Activated CD4-positive, alpha-beta memory T cell treated with anti-CD3 and anti-CD28 coated beads for 36 hours (primary cell): ENCODE data around the gene SPNS2. TPM values are rescaled to one million over a fixed set of nuclear protein-coding genes. Genes with fewer than 3 reads are reported as not detected.

Source experiments
- CTCF ChIA-PET: fragments of 350-600 bp; sonication (Branson Sonifier 250); formaldehyde crosslinking; loops from one replicate; lab custom pipeline; 2021; ENCODE audit warnings: antibody characterized with exemption, inconsistent platforms; lab: Charles Lee
- POLR2A ChIA-PET: fragments of 350-600 bp; sonication (Branson Sonifier 250); formaldehyde crosslinking; loops from one replicate; lab custom pipeline; 2021; ENCODE audit warnings: antibody characterized with exemption; lab: Charles Lee
- DNase-seq: peaks from one replicate; pipeline ENCODE4 v3.0.0-alpha.2; 2020
- H3K27ac Mint-ChIP-seq: one replicate; pipeline ENCODE4 v1.8.0; 2021; ENCODE audit warnings: mixed read lengths
- H3K27me3 Mint-ChIP-seq: one replicate; pipeline ENCODE4 v1.8.0; 2021; ENCODE audit warnings: mixed read lengths
- H3K36me3 Mint-ChIP-seq: one replicate; pipeline ENCODE4 v1.8.0; 2021; ENCODE audit warnings: mixed read lengths
- H3K4me1 Mint-ChIP-seq: one replicate; pipeline ENCODE4 v1.8.0; 2021; ENCODE audit warnings: low read depth, mixed read lengths
- H3K4me3 Mint-ChIP-seq: one replicate; pipeline ENCODE4 v1.8.0; 2021; ENCODE audit warnings: mild to moderate bottlenecking, mixed read lengths
- H3K9me3 Mint-ChIP-seq: one replicate; pipeline ENCODE4 v1.8.0; 2021; ENCODE audit warnings: mixed read lengths
- intact Hi-C: fragments of 100-400 bp; cut with micrococcal nuclease; formaldehyde crosslinking; loops from one replicate; pipeline ENCODE4 v1.15.1; 2023
- total RNA-seq, 2 experiments: library from RNA; stranded (reverse); gene quantifications; one replicate each; pipeline ENCODE4 v1.2.3, GENCODE V29; 2021

The SPNS2 gene
- total RNA-seq, 2 experiments from 2014 or later: 0.15 to 0.24 TPM

DNA sequence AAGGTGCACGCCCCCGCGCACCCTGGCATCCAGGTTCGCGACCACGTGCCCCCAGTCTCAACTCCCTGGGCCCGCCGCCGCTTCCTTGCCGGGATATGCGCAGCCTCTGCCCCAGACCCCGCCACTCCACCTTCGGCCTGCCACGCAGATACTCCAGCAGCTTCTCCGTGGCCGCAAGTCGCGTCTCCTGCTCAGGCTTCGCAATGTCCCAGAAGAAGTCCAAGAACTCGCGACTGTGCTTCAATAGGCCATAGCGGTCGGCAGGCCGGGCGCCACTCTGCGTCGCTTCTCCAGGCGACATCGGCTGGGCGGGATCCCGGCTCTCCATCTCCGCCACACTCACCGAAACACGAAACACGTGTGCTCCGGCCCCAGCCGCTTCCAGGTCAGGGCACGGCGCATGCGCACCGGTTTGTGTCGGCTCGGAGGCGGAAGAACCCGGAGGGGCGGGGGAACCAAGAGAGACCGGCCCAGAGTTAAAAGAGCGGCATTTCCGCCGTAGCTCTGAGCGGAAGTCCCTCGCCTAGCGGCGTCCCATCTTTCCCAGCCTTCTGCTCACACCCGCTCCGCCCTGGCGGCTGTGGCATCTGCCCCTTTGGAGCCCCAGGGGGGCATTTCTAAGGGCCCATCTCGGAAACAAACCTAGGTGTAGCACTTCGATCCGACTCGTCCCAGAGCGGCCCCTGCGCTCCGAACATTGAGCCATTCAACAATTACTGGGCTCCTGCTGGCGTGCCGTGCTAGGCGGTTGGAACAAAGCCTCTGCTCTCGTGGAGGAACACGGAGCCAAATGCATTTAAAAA, 56.5 kb downstream of the SPNS2 start, which contains the start of gene MYBBP1A:
TSS of gene MYBBP1A (minus strand) at position 388 of the 803 bp plus-strand sequence. CDS start at position 328, 60 bp downstream.
- Mint-ChIP-seq H3K9me3 (no peaks in the 10 kb centered on the region), H3K36me3 (peaks cover 31% of the 10 kb centered on the region), H3K27ac (peak within 1 kb of the TSS; percentile 93), H3K27me3 (no peaks in the 10 kb centered on the region), H3K4me1 (peaks cover 26% of the 10 kb centered on the region), H3K4me3 (peak within 1 kb of the TSS; percentile 95)
- ChIA-PET POLR2A (interaction anchor here (1.3 to 1.8 kb wide), 3 partner anchors 8 to 189 kb away, joined by 4 to 7 read pairs (median 4); partner anchors contain the start of gene UBE2G1), CTCF (interaction anchor here (0.6 to 7.2 kb wide), 5 partner anchors 8 to 137 kb away, joined by 3 to 54 read pairs (median 4); no protein-coding TSS in a partner anchor)
- DNase-seq: peak; percentile 98
- intact Hi-C loops: loop anchor here (1.0 kb wide), 1 partner anchor 8 kb away; no protein-coding TSS in a partner anchor

GRCh38 chr17:4555873-4556759, 57.4 kb downstream of the SPNS2 start:
- Mint-ChIP-seq H3K36me3 (peaks cover 23% of the 10 kb centered on the region), H3K4me3 (peak overlapping the region; percentile 95)
- CTCF ChIA-PET: interaction anchor here (0.6 to 7.2 kb wide), 5 partner anchors 7 to 233 kb away, joined by 3 to 54 read pairs (median 3); partner anchors contain the start of gene GLTPD2

DNA sequence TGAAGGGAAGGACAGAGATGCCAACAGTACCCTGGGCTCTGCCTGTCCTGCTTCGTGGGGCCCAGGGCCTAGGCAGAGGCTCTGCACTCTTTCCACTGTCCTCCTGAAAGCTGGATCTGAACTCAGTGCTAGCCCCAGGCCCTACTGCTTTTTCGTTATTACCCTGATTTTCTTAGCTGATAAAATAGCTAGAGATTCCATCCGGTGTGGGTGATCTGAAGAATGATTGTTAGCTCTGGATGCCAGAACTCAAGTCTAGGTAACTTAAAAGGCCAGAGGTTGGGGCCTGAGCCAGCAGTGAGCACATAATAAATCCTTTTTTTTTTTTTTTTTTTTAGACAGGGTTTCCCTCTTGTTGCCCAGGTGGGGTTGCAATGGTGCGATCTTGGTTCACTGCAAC, 58.3 kb downstream of the SPNS2 start:
- Mint-ChIP-seq H3K4me3 (no peak overlapping the region), H3K27me3 (no peaks in the 10 kb centered on the region), H3K4me1 (peaks cover 34% of the 10 kb centered on the region), H3K36me3 (peaks cover 15% of the 10 kb centered on the region), H3K9me3 (no peaks in the 10 kb centered on the region), H3K27ac (no peak overlapping the region)
- ChIA-PET CTCF (interaction anchor here (0.7 to 7.2 kb wide), 3 partner anchors 9 to 232 kb away, joined by 3 to 54 read pairs (median 4); partner anchors contain the start of gene GLTPD2), POLR2A (no interaction called here)
- intact Hi-C loops: no loop called here
- no peak for DNase-seq

More at GRCh38 chr17:4555873-4556759, 57.4 kb downstream of the SPNS2 start:
- intact Hi-C loops: loop anchor here (1.0 kb wide), 1 partner anchor 7 kb away; no protein-coding TSS in a partner anchor
- Mint-ChIP-seq H3K27me3 (no peaks in the 10 kb centered on the region), H3K9me3 (no peaks in the 10 kb centered on the region), H3K27ac (peak overlapping the region; percentile 93), H3K4me1 (peaks cover 27% of the 10 kb centered on the region)
- POLR2A ChIA-PET: interaction anchor here (1.3 to 1.4 kb wide), 2 partner anchors 7 to 18 kb away, joined by 4 to 7 read pairs; no protein-coding TSS in a partner anchor
- no peak for DNase-seq

DNA sequence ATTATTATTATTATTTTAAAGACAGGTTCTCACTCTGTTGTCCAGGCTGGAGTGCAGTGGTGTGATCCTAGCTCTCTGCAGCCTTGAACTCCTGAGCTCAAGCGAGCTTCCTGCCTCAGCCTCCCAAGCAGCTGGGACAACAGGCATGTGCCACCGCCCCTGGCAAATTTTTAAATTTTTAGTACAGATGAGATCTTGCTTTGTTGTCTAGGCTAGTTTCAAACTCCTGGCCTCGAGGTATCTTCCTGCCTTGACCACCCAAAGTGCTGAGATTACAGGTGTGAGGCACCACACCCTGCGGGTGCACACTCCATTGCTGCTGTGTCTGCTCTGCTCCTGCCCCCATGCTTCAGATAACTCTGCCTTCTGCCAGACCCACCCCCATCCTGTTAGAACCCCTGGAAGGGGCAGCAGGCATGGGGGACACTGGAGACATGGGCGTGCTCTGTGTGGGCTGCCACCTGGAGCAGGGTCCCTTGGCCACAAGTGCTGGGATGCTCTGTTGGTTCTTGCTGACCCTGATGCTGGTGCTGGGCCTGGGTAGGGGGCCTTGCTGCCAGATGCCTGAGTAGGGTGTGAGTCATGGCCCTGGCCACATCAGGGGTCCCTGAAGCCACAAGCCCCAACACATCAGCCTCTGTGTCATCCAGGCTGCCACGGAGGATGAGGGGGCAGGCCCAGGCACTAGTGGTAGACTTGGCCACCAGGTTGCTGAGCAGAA, 59.1 kb downstream of the SPNS2 start:
- ChIA-PET POLR2A (no interaction called here), CTCF (interaction anchor here (0.7 to 7.2 kb wide), 2 partner anchors 9 to 69 kb away, joined by 4 to 54 read pairs; no protein-coding TSS in a partner anchor)
- Mint-ChIP-seq H3K4me1 (peaks cover 38% of the 10 kb centered on the region), H3K4me3 (peak overlapping the region; percentile 23), H3K36me3 (peaks cover 10% of the 10 kb centered on the region), H3K9me3 (no peaks in the 10 kb centered on the region), H3K27me3 (no peaks in the 10 kb centered on the region), H3K27ac (peak overlapping the region; percentile 38)
- intact Hi-C loops: no loop called here
- no peak for DNase-seq

DNA sequence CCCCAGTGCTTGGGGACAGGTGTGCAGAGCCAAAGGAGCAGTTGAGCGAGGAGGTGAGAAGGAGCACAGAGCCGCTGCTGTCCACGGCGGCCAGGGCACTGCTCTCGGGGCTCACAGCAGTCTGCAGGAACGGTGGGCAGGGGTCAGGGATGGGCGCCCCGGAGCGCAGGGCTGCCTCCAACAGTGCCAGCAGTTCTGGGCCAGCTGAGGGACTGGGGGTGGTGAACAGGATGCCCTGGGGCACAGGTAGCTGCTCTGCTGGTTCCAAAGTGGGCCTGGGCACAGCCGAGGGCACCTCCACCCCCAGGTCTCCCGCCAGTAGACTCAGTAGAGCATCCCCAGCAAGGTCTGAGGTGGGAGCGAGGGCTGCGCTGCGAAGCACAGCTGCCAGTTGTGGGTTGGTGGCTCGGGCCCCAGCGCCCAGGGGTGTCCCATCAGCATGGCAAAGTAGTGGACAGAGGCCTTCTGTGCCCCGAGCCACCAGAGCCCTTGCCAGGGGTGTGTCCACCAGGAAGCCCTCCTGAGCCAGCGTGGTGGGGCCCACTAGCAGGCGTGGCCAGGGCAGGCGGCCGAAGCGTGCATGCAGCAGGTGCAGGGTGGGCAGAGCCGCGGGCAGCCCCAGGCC, 59.8 kb downstream of the SPNS2 start:
- intact Hi-C loops: no loop called here

GRCh38 chr17:4559139-4559791, 60.6 kb downstream of the SPNS2 start:
- Mint-ChIP-seq H3K4me3 (no peak overlapping the region), H3K27me3 (no peaks in the 10 kb centered on the region), H3K36me3 (peaks cover 7% of the 10 kb centered on the region), H3K4me1 (peaks cover 43% of the 10 kb centered on the region), H3K27ac (no peak overlapping the region), H3K9me3 (peaks cover 6% of the 10 kb centered on the region)
- no peak for DNase-seq
- POLR2A ChIA-PET: no interaction called here
- intact Hi-C loops: no loop called here
- CTCF ChIA-PET: no interaction called here

More for the DNA sequence above, 59.8 kb downstream of the SPNS2 start:
- ChIA-PET POLR2A (no interaction called here), CTCF (no interaction called here)
- Mint-ChIP-seq H3K4me1 (peaks cover 45% of the 10 kb centered on the region), H3K27ac (no peak overlapping the region), H3K27me3 (no peaks in the 10 kb centered on the region), H3K4me3 (no peak overlapping the region), H3K36me3 (peaks cover 10% of the 10 kb centered on the region), H3K9me3 (peaks cover under 1% of the 10 kb centered on the region)
- DNase-seq: no peak

- Mint-ChIP-seq H3K4me3 (no peak overlapping the region), H3K9me3 (peaks cover 6% of the 10 kb centered on the region), H3K27ac (no peak overlapping the region), H3K4me1 (peaks cover 38% of the 10 kb centered on the region), H3K36me3 (peaks cover 3% of the 10 kb centered on the region), H3K27me3 (no peaks in the 10 kb centered on the region)
- intact Hi-C loops: loop anchor here (5.0 kb wide), 1 partner anchor 232 kb away; no protein-coding TSS in a partner anchor
- ChIA-PET CTCF (no interaction called here), POLR2A (no interaction called here)
- DNase-seq: no peak
Measured at GRCh38 chr17:4559966-4560365, 61.3 kb downstream of the SPNS2 start.

GRCh38 chr17:4560421-4560820, 61.7 kb downstream of the SPNS2 start, which contains the start of gene GGT6:
TSS of gene GGT6 (minus strand) at chr17:4560577. CDS start at chr17:4560521, 56 bp downstream.
- POLR2A ChIA-PET: no interaction called here
- peaks cover 40% of the 10 kb centered on the region for H3K4me1 Mint-ChIP-seq
- no peaks in the 10 kb centered on the region for H3K27me3 Mint-ChIP-seq
- intact Hi-C loops: loop anchor here (5.0 kb wide), 1 partner anchor 232 kb away; no protein-coding TSS in a partner anchor
- H3K4me3 Mint-ChIP-seq: no peak within 1 kb of the TSS
- CTCF ChIA-PET: no interaction called here
- no peaks in the 10 kb centered on the region for H3K36me3 Mint-ChIP-seq
- H3K9me3 Mint-ChIP-seq: peaks cover 6% of the 10 kb centered on the region
- no peak within 1 kb of the TSS for H3K27ac Mint-ChIP-seq
- no peak for DNase-seq

DNA sequence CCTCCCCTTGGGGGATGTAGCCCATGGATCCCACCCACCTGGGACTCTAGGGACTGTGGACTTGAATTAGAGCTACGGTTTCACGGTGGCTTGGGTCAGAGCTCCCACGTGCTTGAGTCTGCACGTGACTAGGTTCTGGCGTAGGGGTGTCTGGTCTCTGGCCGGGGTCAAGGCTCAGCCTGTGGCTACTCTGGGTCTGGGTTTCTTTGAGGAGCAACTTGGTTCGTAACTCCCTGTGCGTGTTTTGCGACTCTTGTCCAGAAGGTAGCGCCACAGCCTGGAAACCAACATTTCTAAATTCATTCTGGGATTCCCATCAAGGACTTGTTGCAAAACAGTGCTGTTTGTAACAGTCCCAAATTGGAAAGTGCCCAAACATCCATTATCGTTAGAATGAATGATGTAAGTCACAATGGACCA, 62.2 kb downstream of the SPNS2 start:
- H3K4me3 Mint-ChIP-seq: no peak overlapping the region
- DNase-seq: no peak
- H3K36me3 Mint-ChIP-seq: no peaks in the 10 kb centered on the region
- peaks cover 40% of the 10 kb centered on the region for H3K4me1 Mint-ChIP-seq
- ChIA-PET CTCF (no interaction called here), POLR2A (no interaction called here)
- peaks cover 6% of the 10 kb centered on the region for H3K9me3 Mint-ChIP-seq
- H3K27ac Mint-ChIP-seq: no peak overlapping the region
- intact Hi-C loops: loop anchor here (5.0 kb wide), 1 partner anchor 231 kb away; no protein-coding TSS in a partner anchor
- no peaks in the 10 kb centered on the region for H3K27me3 Mint-ChIP-seq
